GM12878 (cell line): ENCODE results near the gene NAP1L4. TPM values are rescaled to one million over a fixed set of nuclear protein-coding genes. Genes with fewer than 3 reads are reported as not detected.

Experiments used
- ATAC-seq: fragments of 200-7000 bp; cut with Tn5 transposase; 3 replicates; pipeline ENCODE4 v1.9.1; 2020; ENCODE audit warnings: mild to moderate bottlenecking, moderate library complexity
- BruUV-seq: library from RNA; stranded (reverse); fragments of 400-500 nt; replicated peaks from 2 replicates; lab custom pipeline; 2021; lab: Mats Ljungman, UMichigan
- CTCF ChIA-PET: fragments of 300-600 bp; sonication (Branson Sonifier 250); formaldehyde crosslinking; extraction: SDS; loops from one replicate; lab custom pipeline; 2021; ENCODE audit warnings: inconsistent platforms; lab: Yijun Ruan, JAX
- POLR2A ChIA-PET: fragments of 350-600 bp; formaldehyde crosslinking; extraction: SDS; loops from one replicate; lab custom pipeline; 2021; ENCODE audit warnings: inconsistent platforms; lab: Charles Lee
- RAD21 ChIA-PET: fragments of 300-600 bp; sonication (Branson Sonifier 250); formaldehyde crosslinking; loops from one replicate; lab custom pipeline; 2023; ENCODE audit warnings: antibody characterized with exemption; ENCODE audit not compliant: unreplicated experiment; lab: Charles Lee
- SMC1A ChIA-PET: fragments of 300-600 bp; sonication (Branson Sonifier 250); formaldehyde crosslinking; loops from one replicate; lab custom pipeline; 2023; ENCODE audit not compliant: unreplicated experiment, uncharacterized antibody; lab: Charles Lee
- DNase-seq: peaks from one replicate; pipeline ENCODE4 v3.0.0-alpha.2; 2011; ENCODE audit warnings: low read depth, low spot score
- FAIRE-seq: peaks from 3 replicates; lab custom pipeline; 2011; peaks lifted over from hg19 to GRCh38; lab: Jason Lieb, UNC
- H2AFZ ChIP-seq: 2 replicates; pipeline ENCODE4 v1.6.0; 2011; ENCODE audit warnings: low read depth, low read length, control low read depth; ENCODE audit not compliant: control insufficient read depth
- H3K27ac ChIP-seq: 2 replicates; pipeline ENCODE4 v1.5.1; 2011; ENCODE audit warnings: control low read depth; ENCODE audit not compliant: control insufficient read depth, insufficient read depth
- H3K27me3 ChIP-seq, 2 experiments: replicated peaks in 1 of 2; 2 replicates each; pipeline versions ENCODE4 v1.6.0 to v1.6.1; 2011; ENCODE audit warnings: low read length in 1 of 2; ENCODE audit not compliant: control insufficient read depth in 2 of 2, insufficient read depth in 2 of 2
- H3K36me3 ChIP-seq, 2 experiments: 2 replicates each; pipeline ENCODE4 v1.5.1; 2011; ENCODE audit warnings: low read length in 1 of 2; ENCODE audit not compliant: control insufficient read depth in 2 of 2, insufficient read depth in 2 of 2
- H3K4me1 ChIP-seq: 2 replicates; pipeline ENCODE4 v1.6.1; 2011; ENCODE audit warnings: mild to moderate bottlenecking, low read length, moderate library complexity, mixed read lengths; ENCODE audit not compliant: control insufficient read depth, insufficient read depth
- H3K4me2 ChIP-seq: 2 replicates; pipeline ENCODE4 v1.6.0; 2011; ENCODE audit warnings: control low read depth; ENCODE audit not compliant: control insufficient read depth, insufficient read depth
- H3K4me3 ChIP-seq: fragments of 200-600 bp; sonication (generic); 2 replicates; pipeline ENCODE4 v1.5.1; 2016
- H3K79me2 ChIP-seq: 2 replicates; pipeline ENCODE4 v1.6.0; 2011; ENCODE audit warnings: low read length; ENCODE audit not compliant: control insufficient read depth, insufficient read depth
- H3K9ac ChIP-seq: 2 replicates; pipeline ENCODE4 v1.8.0; 2011; ENCODE audit warnings: low read length, control low read depth, mixed read lengths; ENCODE audit not compliant: control insufficient read depth, insufficient read depth
- H3K9me3 ChIP-seq: replicated peaks from 3 replicates; pipeline ENCODE4 v1.5.1; 2011; ENCODE audit warnings: mild to moderate bottlenecking, low read length; ENCODE audit not compliant: control insufficient read depth, insufficient read depth
- H4K20me1 ChIP-seq: 2 replicates; pipeline ENCODE4 v1.6.0; 2011; ENCODE audit not compliant: control insufficient read depth, insufficient read depth
- BACH1 ChIP-seq: fragments of 450-650 bp; IDR thresholded peaks from 2 replicates; pipeline ENCODE4 v1.6.1; 2017; ENCODE audit warnings: mild to moderate bottlenecking, borderline replicate concordance
- DPF2 ChIP-seq: fragments of 450-650 bp; IDR thresholded peaks from 2 replicates; pipeline ENCODE4 v1.6.1; 2017; ENCODE audit warnings: mild to moderate bottlenecking
- MTA2 ChIP-seq: fragments of 450-650 bp; IDR thresholded peaks from 2 replicates; pipeline ENCODE4 v1.6.1; 2016; ENCODE audit warnings: low read depth, mild to moderate bottlenecking, moderate library complexity
- PAX5 ChIP-seq: IDR thresholded peaks from 2 replicates; pipeline ENCODE4 v1.6.1; 2011; ENCODE audit warnings: low read depth, low read length, borderline replicate concordance
- RELA ChIP-seq: fragments of 450-650 bp; IDR thresholded peaks from 2 replicates; pipeline ENCODE4 v1.8.0; 2014; ENCODE audit warnings: borderline replicate concordance; ENCODE audit not compliant: partially characterized antibody
- ZZZ3 ChIP-seq: IDR thresholded peaks from 2 replicates; pipeline ENCODE4 v1.6.1; 2011; ENCODE audit warnings: low read depth; ENCODE audit not compliant: control insufficient read depth, insufficient read length
- WGBS: methylation state at CpG from one replicate; pipeline ENCODE4 v1.1.6; 2016; ENCODE audit warnings: low lambda C conversion rate; ENCODE audit not compliant: insufficient replicate concordance, insufficient coverage; ENCODE audit errors: missing lambda C conversion rate; 5-methylcytosine and 5-hydroxymethylcytosine counted together
- in situ Hi-C: fragments of 300-500 bp; cut with MboI; formaldehyde crosslinking; loops from 9 replicates; pipeline ENCODE4 v1.14.3; 2018; ENCODE audit warnings: mixed read lengths
- intact Hi-C: fragments of 100-400 bp; cut with micrococcal nuclease; formaldehyde crosslinking; loops from one replicate; pipeline ENCODE4 v1.14.2; 2022; ENCODE audit not compliant: unreplicated experiment
- polyA plus RNA-seq, 11 experiments: library from polyadenylated mRNA; depleted of rRNA in 4 of 11; unstranded in 6 of 11; stranded (reverse) in 5 of 11; fragments of >200 nt; fragmentation: Nextera tagmentation in 4 of 11; fragmentation: Illumina TruSeq in 1 of 11; extraction: Ambion mirVana in 4 of 11; extraction: Trizol in 1 of 11; gene quantifications; 1 replicate in 1 of 11; 2 replicates in 10 of 11; pipeline versions ENCODE4 v1.2.1 to v1.2.3, GENCODE V29; 2011 to 2016; ENCODE audit warnings: inconsistent platforms in 2 of 11, missing spikeins in 2 of 11, low read depth in 1 of 11
- total RNA-seq, 4 experiments: library from RNA; depleted of rRNA in 3 of 4; stranded (reverse); fragments of >200 nt in 3 of 4; fragmentation: Illumina TruSeq in 1 of 4; extraction: Trizol in 1 of 4; gene quantifications; 2 replicates each; pipeline versions ENCODE4 v1.2.1 to v1.2.3, GENCODE V29; 2013 to 2021
- TF ChIP-seq, protein P1 (sequence below): fragments of 450-650 bp; IDR thresholded peaks from 2 replicates; pipeline ENCODE4 v1.6.1; 2014; ENCODE audit warnings: mild to moderate bottlenecking
- TF ChIP-seq, protein P2 (sequence below): fragments of 450-650 bp; IDR thresholded peaks from 2 replicates; pipeline ENCODE4 v1.6.1; 2017; ENCODE audit warnings: mild to moderate bottlenecking, moderate library complexity

Gene NAP1L4
- total and polyA plus RNA-seq, 10 of the 15 experiments (the other 5 are each of a cell fraction or from before 2014, with no cell fraction given) = 24.8 to 198 (median 114) TPM

DNA sequence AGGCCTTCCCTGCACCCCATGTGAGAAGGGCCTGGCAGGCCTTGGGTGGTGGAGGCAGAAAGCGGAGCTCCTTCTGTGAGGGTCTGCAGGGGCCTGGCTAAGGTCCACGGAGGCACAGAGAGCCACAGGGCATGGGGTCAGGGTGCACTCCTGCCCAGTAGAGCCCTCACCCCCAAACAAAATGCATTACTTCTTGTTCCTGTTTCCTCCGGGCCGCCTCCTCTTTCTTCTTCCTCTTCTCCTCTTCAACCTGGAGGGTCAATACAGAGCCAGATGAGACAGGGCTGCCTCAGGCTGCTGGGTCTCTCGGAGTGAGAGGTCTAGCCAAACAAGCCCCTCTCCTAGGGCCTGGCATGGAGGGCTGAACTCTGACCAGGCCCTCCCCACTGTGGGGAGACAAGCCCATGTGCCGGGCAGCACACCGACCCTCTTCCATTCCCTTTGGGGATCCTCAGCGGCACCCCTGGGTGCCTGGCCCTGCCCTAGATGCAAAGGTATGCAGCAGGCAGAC lies 10.3 kb upstream of the NAP1L4 start:
- 81% methylated on average over 8 of the region's 8 CpGs for WGBS
- no TSS peak for BruUV-seq
- no peak for FAIRE-seq
- SMC1A ChIA-PET = no interaction called here
- TF ChIP-seq, protein P1, sequence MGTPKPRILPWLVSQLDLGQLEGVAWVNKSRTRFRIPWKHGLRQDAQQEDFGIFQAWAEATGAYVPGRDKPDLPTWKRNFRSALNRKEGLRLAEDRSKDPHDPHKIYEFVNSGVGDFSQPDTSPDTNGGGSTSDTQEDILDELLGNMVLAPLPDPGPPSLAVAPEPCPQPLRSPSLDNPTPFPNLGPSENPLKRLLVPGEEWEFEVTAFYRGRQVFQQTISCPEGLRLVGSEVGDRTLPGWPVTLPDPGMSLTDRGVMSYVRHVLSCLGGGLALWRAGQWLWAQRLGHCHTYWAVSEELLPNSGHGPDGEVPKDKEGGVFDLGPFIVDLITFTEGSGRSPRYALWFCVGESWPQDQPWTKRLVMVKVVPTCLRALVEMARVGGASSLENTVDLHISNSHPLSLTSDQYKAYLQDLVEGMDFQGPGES = no peak
- no peak for TF ChIP-seq PAX5
- TF ChIP-seq ZZZ3 = no peak
- TF ChIP-seq BACH1 = no peak
- no peak for TF ChIP-seq MTA2
- TF ChIP-seq RELA = no peak
- TF ChIP-seq, all 136 proteins: peak for 0
- Histone ChIP-seq H3K9me3 (no peaks in the 10 kb centered on the region), H3K36me3 (peaks cover 8 to 23% of the 10 kb centered on the region in 2 experiments; a peak in 3 of 4 replicates), H3K4me1 (no peaks in the 10 kb centered on the region), H3K9ac (no peak overlapping the region), H4K20me1 (no peaks in the 10 kb centered on the region), H3K27ac (no peak overlapping the region), H3K4me3 (no peak overlapping the region), H2AFZ (no peak overlapping the region), H3K4me2 (no peak overlapping the region), H3K27me3 (no peaks in the 10 kb centered on the region), H3K79me2 (no peaks in the 10 kb centered on the region)
- in situ Hi-C loops = no loop called here
- intact Hi-C loops = no loop called here
- ATAC-seq (no peak), DNase-seq (no peak)
- RAD21 ChIA-PET = no interaction called here
- CTCF ChIA-PET = no interaction called here
- POLR2A ChIA-PET = no interaction called here

DNA sequence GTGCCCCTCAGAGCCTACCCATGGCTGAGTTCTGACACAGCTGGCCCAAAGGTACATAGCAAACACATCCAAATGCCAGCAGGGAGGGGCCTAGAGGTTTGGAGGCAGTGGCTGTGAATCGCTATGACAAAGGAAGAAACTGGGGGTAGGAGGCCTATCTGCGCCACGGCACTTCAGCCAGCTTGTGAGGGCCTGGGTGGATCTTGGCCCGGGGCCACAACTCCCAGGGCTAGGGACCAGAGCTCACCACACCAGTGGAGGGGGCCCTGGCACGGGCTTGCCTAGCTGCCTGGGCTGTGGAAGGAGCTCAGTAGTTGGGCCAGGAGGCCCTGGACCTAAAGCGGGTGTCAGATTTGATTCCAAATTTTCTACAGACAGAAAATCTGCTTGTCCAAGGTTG lies 9.4 kb upstream of the NAP1L4 start:
- H3K9me3 ChIP-seq = no peaks in the 10 kb centered on the region
- in situ Hi-C loops (no loop called here), intact Hi-C loops (no loop called here)
- no peak for FAIRE-seq
- H3K4me2 ChIP-seq = no peak overlapping the region
- ChIA-PET SMC1A (no interaction called here), RAD21 (no interaction called here), POLR2A (no interaction called here), CTCF (no interaction called here)
- WGBS = 94% methylated on average over 6 of the region's 6 CpGs
- no peak for DNase-seq
- BruUV-seq = no TSS peak
- H3K4me3 ChIP-seq = no peak overlapping the region
- H3K36me3 ChIP-seq = peaks cover 8 to 18% of the 10 kb centered on the region in 2 experiments; a peak in 3 of 4 replicates
- no peaks in the 10 kb centered on the region for H3K27me3 ChIP-seq
- no peak overlapping the region for H2AFZ ChIP-seq
- H3K9ac ChIP-seq = no peak overlapping the region
- no peak overlapping the region for H3K27ac ChIP-seq
- H3K4me1 ChIP-seq = no peaks in the 10 kb centered on the region
- H4K20me1 ChIP-seq = no peaks in the 10 kb centered on the region
- no peak for ATAC-seq
- H3K79me2 ChIP-seq = no peaks in the 10 kb centered on the region
- TF ChIP-seq, protein P2, sequence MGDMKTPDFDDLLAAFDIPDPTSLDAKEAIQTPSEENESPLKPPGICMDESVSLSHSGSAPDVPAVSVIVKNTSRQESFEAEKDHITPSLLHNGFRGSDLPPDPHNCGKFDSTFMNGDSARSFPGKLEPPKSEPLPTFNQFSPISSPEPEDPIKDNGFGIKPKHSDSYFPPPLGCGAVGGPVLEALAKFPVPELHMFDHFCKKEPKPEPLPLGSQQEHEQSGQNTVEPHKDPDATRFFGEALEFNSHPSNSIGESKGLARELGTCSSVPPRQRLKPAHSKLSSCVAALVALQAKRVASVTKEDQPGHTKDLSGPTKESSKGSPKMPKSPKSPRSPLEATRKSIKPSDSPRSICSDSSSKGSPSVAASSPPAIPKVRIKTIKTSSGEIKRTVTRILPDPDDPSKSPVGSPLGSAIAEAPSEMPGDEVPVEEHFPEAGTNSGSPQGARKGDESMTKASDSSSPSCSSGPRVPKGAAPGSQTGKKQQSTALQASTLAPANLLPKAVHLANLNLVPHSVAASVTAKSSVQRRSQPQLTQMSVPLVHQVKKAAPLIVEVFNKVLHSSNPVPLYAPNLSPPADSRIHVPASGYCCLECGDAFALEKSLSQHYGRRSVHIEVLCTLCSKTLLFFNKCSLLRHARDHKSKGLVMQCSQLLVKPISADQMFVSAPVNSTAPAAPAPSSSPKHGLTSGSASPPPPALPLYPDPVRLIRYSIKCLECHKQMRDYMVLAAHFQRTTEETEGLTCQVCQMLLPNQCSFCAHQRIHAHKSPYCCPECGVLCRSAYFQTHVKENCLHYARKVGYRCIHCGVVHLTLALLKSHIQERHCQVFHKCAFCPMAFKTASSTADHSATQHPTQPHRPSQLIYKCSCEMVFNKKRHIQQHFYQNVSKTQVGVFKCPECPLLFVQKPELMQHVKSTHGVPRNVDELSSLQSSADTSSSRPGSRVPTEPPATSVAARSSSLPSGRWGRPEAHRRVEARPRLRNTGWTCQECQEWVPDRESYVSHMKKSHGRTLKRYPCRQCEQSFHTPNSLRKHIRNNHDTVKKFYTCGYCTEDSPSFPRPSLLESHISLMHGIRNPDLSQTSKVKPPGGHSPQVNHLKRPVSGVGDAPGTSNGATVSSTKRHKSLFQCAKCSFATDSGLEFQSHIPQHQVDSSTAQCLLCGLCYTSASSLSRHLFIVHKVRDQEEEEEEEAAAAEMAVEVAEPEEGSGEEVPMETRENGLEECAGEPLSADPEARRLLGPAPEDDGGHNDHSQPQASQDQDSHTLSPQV = no peak
- no peak for TF ChIP-seq DPF2
